HepG2 (cell line): ENCODE measurements around the gene POMP. TPM values are rescaled to one million over a fixed set of nuclear protein-coding genes. Genes with fewer than 3 reads are reported as not detected.

Experiments used
- ATAC-seq: fragments of 200-7000 bp; cut with Tn5 transposase; 3 replicates; pipeline ENCODE4 v1.9.1; 2020; ENCODE audit warnings: mild to moderate bottlenecking, moderate library complexity
- BruUV-seq: library from RNA; stranded (reverse); fragments of 400-500 nt; replicated peaks from 2 replicates; lab custom pipeline; 2021; lab: Mats Ljungman, UMichigan
- CTCF ChIA-PET: fragments of 300-600 bp; formaldehyde crosslinking; extraction: SDS; loops from one replicate; lab custom pipeline; 2021; ENCODE audit warnings: low total read pairs, inconsistent platforms, low intra/inter-chr PET ratio; lab: Yijun Ruan, JAX
- POLR2A ChIA-PET: fragments of 350-600 bp; sonication (Branson Sonifier 250); formaldehyde crosslinking; loops from one replicate; lab custom pipeline; 2020; ENCODE audit warnings: antibody characterized with exemption, inconsistent platforms; lab: Yijun Ruan, JAX
- DNase-seq: peaks from one replicate; pipeline ENCODE4 v3.0.0-alpha.2; 2015; ENCODE audit warnings: low spot score
- FAIRE-seq: peaks from 3 replicates; lab custom pipeline; 2011; peaks lifted over from hg19 to GRCh38; lab: Jason Lieb, UNC
- H2AFZ ChIP-seq: one replicate; pipeline ENCODE4 v1.6.1; 2011; ENCODE audit warnings: low read length, inconsistent platforms
- H3K27ac ChIP-seq: fragments of 300-600 bp; 3 replicates; pipeline ENCODE4 v1.8.0; 2011; ENCODE audit warnings: mixed run types, mild to moderate bottlenecking, mixed read lengths, low read length, inconsistent platforms; ENCODE audit not compliant: insufficient read depth; ENCODE audit errors: extremely low read length
- H3K27me3 ChIP-seq, 2 experiments: fragments of 200-600 bp in 1 of 2; 2 replicates in 1 of 2; 3 replicates in 1 of 2; pipeline versions ENCODE4 v1.6.0 to v1.8.0; 2011; ENCODE audit warnings: low read length in 2 of 2, mild to moderate bottlenecking in 2 of 2, moderate library complexity in 2 of 2, inconsistent platforms in 1 of 2; ENCODE audit not compliant: insufficient read depth in 2 of 2, control insufficient read depth in 1 of 2
- H3K36me3 ChIP-seq, 2 experiments: fragments of 200-600 bp in 1 of 2; replicated peaks in 1 of 2; 2 replicates in 1 of 2; 3 replicates in 1 of 2; pipeline versions ENCODE4 v1.5.1 to v1.8.0; 2011; ENCODE audit warnings: low read length in 2 of 2, inconsistent platforms in 1 of 2; ENCODE audit not compliant: insufficient read depth in 2 of 2, control insufficient read depth in 1 of 2
- H3K4me1 ChIP-seq: 2 replicates; pipeline ENCODE4 v1.5.1; 2012; ENCODE audit warnings: low read length, inconsistent platforms; ENCODE audit not compliant: insufficient read depth
- H3K4me2 ChIP-seq: 2 replicates; pipeline ENCODE4 v1.6.0; 2011; ENCODE audit warnings: low read depth, low read length, inconsistent platforms
- H3K4me3 ChIP-seq, 3 experiments: fragments of 200-600 bp in 1 of 3; sonication (generic), shearing (Covaris generic) in 1 of 3; replicated peaks in 1 of 3; 2 replicates each; pipeline ENCODE4 v1.5.1; 2011 to 2016; ENCODE audit warnings: low read length in 3 of 3, inconsistent platforms in 2 of 3, low read depth in 2 of 3, mild to moderate bottlenecking in 2 of 3, control low read depth in 1 of 3, mixed read lengths in 1 of 3; ENCODE audit not compliant: insufficient read depth in 1 of 3
- H3K79me2 ChIP-seq: one replicate; pipeline ENCODE4 v1.6.1; 2011; ENCODE audit warnings: low read length, inconsistent platforms; ENCODE audit not compliant: insufficient read depth
- H3K9ac ChIP-seq: 2 replicates; pipeline ENCODE4 v1.6.0; 2011; ENCODE audit warnings: mild to moderate bottlenecking, low read depth, low read length, inconsistent platforms; ENCODE audit not compliant: insufficient read depth
- H3K9me3 ChIP-seq: 2 replicates; pipeline ENCODE4 v1.5.1; 2012; ENCODE audit warnings: mild to moderate bottlenecking, low read length
- H4K20me1 ChIP-seq: 2 replicates; pipeline ENCODE4 v1.6.0; 2011; ENCODE audit warnings: inconsistent platforms, mild to moderate bottlenecking, low read length, moderate library complexity; ENCODE audit not compliant: insufficient read depth
- AGO2 ChIP-seq: fragments of 200-400 bp; formaldehyde crosslinking; optimal IDR thresholded peaks from 2 replicates; pipeline ENCODE3; 2017; ENCODE audit warnings: mild to moderate bottlenecking, low read depth, low read length, moderate library complexity
- ATM ChIP-seq: fragments of 450-650 bp; IDR thresholded peaks from 2 replicates; pipeline ENCODE4 v1.7.1; 2017; ENCODE audit warnings: mild to moderate bottlenecking, borderline replicate concordance
- BCL6 ChIP-seq: IDR thresholded peaks from 2 replicates; pipeline ENCODE4 v1.6.1; 2016; ENCODE audit warnings: missing genetic modification reagents, missing compliant biosample characterization
- CREM ChIP-seq, 2 experiments: sonication (generic) in 1 of 2; formaldehyde crosslinking in 1 of 2; IDR thresholded peaks; 2 replicates each; pipeline versions ENCODE4 v1.4.0 to v1.6.1; 2016 to 2020; ENCODE audit warnings: antibody characterized with exemption in 1 of 2, mild to moderate bottlenecking in 1 of 2, missing genetic modification reagents in 1 of 2
- DPF2 ChIP-seq: sonication (generic); formaldehyde crosslinking; IDR thresholded peaks from 2 replicates; pipeline ENCODE4 v1.4.0; 2020; ENCODE audit warnings: mild to moderate bottlenecking, low read depth, missing genetic modification reagents, borderline replicate concordance
- FOXA3 ChIP-seq: IDR thresholded peaks from 2 replicates; pipeline ENCODE4 v1.6.1; 2016; ENCODE audit warnings: missing genetic modification reagents, missing compliant biosample characterization
- MIER2 ChIP-seq: IDR thresholded peaks from 2 replicates; pipeline ENCODE4 v1.6.1; 2016; ENCODE audit warnings: missing biosample characterization, missing genetic modification reagents
- MYC ChIP-seq: sonication (generic); formaldehyde crosslinking; IDR thresholded peaks from 2 replicates; pipeline ENCODE4 v1.9.0; 2021; ENCODE audit warnings: missing genetic modification reagents, borderline replicate concordance
- POLR2AphosphoS5 ChIP-seq: IDR thresholded peaks from 2 replicates; pipeline ENCODE4 v1.6.1; 2012; ENCODE audit warnings: low read depth, low read length
- RFXANK ChIP-seq: IDR thresholded peaks from 2 replicates; pipeline ENCODE4 v1.6.1; 2016
- SOX6 ChIP-seq, 2 experiments: fragments of 450-650 bp in 1 of 2; sonication (generic) in 1 of 2; formaldehyde crosslinking in 1 of 2; IDR thresholded peaks; 2 replicates each; pipeline versions ENCODE4 v1.4.0 to v1.6.1; 2017 to 2020; ENCODE audit warnings: antibody characterized with exemption in 1 of 2, mild to moderate bottlenecking in 1 of 2, missing genetic modification reagents in 1 of 2
- TCF7 ChIP-seq: sonication (generic); IDR thresholded peaks from 2 replicates; pipeline ENCODE4 v1.6.1; 2016; ENCODE audit warnings: antibody characterized with exemption, low read depth
- ZBTB8A ChIP-seq: sonication (generic); formaldehyde crosslinking; IDR thresholded peaks from 2 replicates; pipeline ENCODE4 v1.4.0; 2020; ENCODE audit warnings: mild to moderate bottlenecking, low read depth, missing genetic modification reagents, borderline replicate concordance
- ZNF17 ChIP-seq: sonication (generic); formaldehyde crosslinking; IDR thresholded peaks from 2 replicates; pipeline ENCODE4 v1.5.0; 2020; ENCODE audit warnings: mild to moderate bottlenecking, missing genetic modification reagents
- ZSCAN9 ChIP-seq: IDR thresholded peaks from 2 replicates; pipeline ENCODE4 v1.6.1; 2016; ENCODE audit warnings: borderline replicate concordance
- WGBS: methylation state at CpG from one replicate; pipeline ENCODE4 v1.1.6; 2017; ENCODE audit warnings: low lambda C conversion rate; 5-methylcytosine and 5-hydroxymethylcytosine counted together
- in situ Hi-C: cut with HindIII; loops from 2 replicates; pipeline ENCODE4 v1.10.0; 2017; ENCODE audit warnings: low pct_unique_long_range_greater_than_20kb; ENCODE audit not compliant: extremely low pct_ligation_motif_present
- intact Hi-C: fragments of 100-400 bp; cut with micrococcal nuclease; formaldehyde crosslinking; loops from one replicate; pipeline ENCODE4 v1.10.0; 2022; ENCODE audit not compliant: unreplicated experiment
- polyA plus RNA-seq, 8 experiments: library from polyadenylated mRNA; depleted of rRNA in 3 of 8; stranded (reverse) in 7 of 8; unstranded in 1 of 8; fragments of >200 nt; fragmentation: Illumina TruSeq in 4 of 8; extraction: Trizol in 4 of 8; gene quantifications; 2 replicates each; pipeline versions ENCODE4 v1.2.1 to v1.2.3, GENCODE V29; 2011 to 2016; ENCODE audit warnings: low read depth in 4 of 8, missing spikeins in 1 of 8, mixed read lengths in 1 of 8; ENCODE audit not compliant: insufficient read depth in 1 of 8
- total RNA-seq, 5 experiments: library from RNA; depleted of rRNA; stranded (reverse); fragments of >200 nt; fragmentation: Illumina TruSeq; extraction: Trizol; gene quantifications; 2 replicates each; pipeline ENCODE4 v1.2.3, GENCODE V29; 2016; ENCODE audit warnings: low read depth in 1 of 5
- TF ChIP-seq, protein P1 (sequence below): sonication (generic); formaldehyde crosslinking; conservative IDR thresholded peaks from 2 replicates; pipeline ENCODE4 v1.8.1; 2023; ENCODE audit warnings: missing genetic modification reagents
- TF ChIP-seq, protein P2 (sequence below): sonication (generic); formaldehyde crosslinking; IDR thresholded peaks from 2 replicates; pipeline ENCODE4 v1.5.1; 2020; ENCODE audit warnings: missing genetic modification reagents, mild to moderate bottlenecking, borderline replicate concordance
- TF ChIP-seq, protein P3 (sequence below): sonication (generic); formaldehyde crosslinking; IDR thresholded peaks from 2 replicates; pipeline ENCODE4 v1.4.0; 2020; ENCODE audit warnings: missing genetic modification reagents
- TF ChIP-seq, protein P4 (sequence below): sonication (generic); formaldehyde crosslinking; IDR thresholded peaks from 2 replicates; pipeline ENCODE4 v1.5.1; 2020; ENCODE audit warnings: missing genetic modification reagents, mild to moderate bottlenecking, borderline replicate concordance

POMP gene
- total and polyA plus RNA-seq, 2 of the 13 experiments (the other 11 are each of a cell fraction or from before 2014, with no cell fraction given) = 30.6 to 118 TPM

DNA sequence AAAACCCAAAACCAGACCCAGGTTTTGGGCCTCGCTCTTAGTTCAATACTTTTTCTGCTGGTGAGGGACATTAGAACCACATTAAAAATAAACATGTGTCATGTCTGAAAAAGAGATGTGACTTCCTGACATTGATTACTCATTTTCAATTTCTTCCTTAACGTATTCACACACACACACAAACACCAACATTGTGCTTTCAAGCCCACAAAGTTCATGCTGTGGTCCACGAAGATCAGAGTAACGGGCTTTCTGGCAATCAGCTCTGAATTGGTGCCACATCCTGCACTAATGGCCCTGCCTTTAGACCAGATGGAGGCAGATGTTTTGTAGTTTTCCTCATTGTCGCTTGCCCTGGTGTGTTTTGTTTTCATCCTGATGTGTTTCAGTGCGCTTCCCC lies 47.9 kb upstream of the POMP start:
- Histone ChIP-seq H3K4me2 (no peak overlapping the region), H3K9me3 (no peaks in the 10 kb centered on the region), H3K27me3 (no peaks in the 10 kb centered on the region), H4K20me1 (no peaks in the 10 kb centered on the region), H3K4me1 (no peaks in the 10 kb centered on the region), H3K36me3 (no peaks in the 10 kb centered on the region), H3K79me2 (no peaks in the 10 kb centered on the region), H3K27ac (no peak overlapping the region), H3K4me3 (no peak overlapping the region), H3K9ac (no peak overlapping the region), H2AFZ (no peak overlapping the region)
- no TSS peak for BruUV-seq
- ATAC-seq (no peak), DNase-seq (no peak), FAIRE-seq (no peak)
- intact Hi-C loops (no loop called here), in situ Hi-C loops (no loop called here)
- POLR2A ChIA-PET = no interaction called here
- TF ChIP-seq SOX6 (IDR thresholded peaks at IDR 0.05) = no peak
- no peak for TF ChIP-seq SOX6 (CRISPR knock-in tag; IDR thresholded peaks at IDR 0.05)
- TF ChIP-seq, protein P1, sequence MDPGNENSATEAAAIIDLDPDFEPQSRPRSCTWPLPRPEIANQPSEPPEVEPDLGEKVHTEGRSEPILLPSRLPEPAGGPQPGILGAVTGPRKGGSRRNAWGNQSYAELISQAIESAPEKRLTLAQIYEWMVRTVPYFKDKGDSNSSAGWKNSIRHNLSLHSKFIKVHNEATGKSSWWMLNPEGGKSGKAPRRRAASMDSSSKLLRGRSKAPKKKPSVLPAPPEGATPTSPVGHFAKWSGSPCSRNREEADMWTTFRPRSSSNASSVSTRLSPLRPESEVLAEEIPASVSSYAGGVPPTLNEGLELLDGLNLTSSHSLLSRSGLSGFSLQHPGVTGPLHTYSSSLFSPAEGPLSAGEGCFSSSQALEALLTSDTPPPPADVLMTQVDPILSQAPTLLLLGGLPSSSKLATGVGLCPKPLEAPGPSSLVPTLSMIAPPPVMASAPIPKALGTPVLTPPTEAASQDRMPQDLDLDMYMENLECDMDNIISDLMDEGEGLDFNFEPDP (CRISPR knock-in tag) = no peak
- TF ChIP-seq MIER2 (CRISPR knock-in tag) = no peak
- no peak for TF ChIP-seq FOXA3 (CRISPR knock-in tag)
- TF ChIP-seq, protein P2, sequence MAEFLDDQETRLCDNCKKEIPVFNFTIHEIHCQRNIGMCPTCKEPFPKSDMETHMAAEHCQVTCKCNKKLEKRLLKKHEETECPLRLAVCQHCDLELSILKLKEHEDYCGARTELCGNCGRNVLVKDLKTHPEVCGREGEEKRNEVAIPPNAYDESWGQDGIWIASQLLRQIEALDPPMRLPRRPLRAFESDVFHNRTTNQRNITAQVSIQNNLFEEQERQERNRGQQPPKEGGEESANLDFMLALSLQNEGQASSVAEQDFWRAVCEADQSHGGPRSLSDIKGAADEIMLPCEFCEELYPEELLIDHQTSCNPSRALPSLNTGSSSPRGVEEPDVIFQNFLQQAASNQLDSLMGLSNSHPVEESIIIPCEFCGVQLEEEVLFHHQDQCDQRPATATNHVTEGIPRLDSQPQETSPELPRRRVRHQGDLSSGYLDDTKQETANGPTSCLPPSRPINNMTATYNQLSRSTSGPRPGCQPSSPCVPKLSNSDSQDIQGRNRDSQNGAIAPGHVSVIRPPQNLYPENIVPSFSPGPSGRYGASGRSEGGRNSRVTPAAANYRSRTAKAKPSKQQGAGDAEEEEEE (CRISPR knock-in tag) = no peak
- TF ChIP-seq ZNF17 = no peak
- no peak for TF ChIP-seq MYC (CRISPR knock-in tag)
- no peak for TF ChIP-seq AGO2
- no peak for TF ChIP-seq CREM (IDR thresholded peaks at IDR 0.05)
- no peak for TF ChIP-seq CREM (CRISPR knock-in tag; IDR thresholded peaks at IDR 0.05)
- TF ChIP-seq, protein P3, sequence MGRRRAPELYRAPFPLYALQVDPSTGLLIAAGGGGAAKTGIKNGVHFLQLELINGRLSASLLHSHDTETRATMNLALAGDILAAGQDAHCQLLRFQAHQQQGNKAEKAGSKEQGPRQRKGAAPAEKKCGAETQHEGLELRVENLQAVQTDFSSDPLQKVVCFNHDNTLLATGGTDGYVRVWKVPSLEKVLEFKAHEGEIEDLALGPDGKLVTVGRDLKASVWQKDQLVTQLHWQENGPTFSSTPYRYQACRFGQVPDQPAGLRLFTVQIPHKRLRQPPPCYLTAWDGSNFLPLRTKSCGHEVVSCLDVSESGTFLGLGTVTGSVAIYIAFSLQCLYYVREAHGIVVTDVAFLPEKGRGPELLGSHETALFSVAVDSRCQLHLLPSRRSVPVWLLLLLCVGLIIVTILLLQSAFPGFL (CRISPR knock-in tag) = no peak
- TF ChIP-seq ZSCAN9 (CRISPR knock-in tag) = no peak
- no peak for TF ChIP-seq DPF2 (CRISPR knock-in tag)
- no peak for TF ChIP-seq ATM
- TF ChIP-seq BCL6 (CRISPR knock-in tag) = no peak
- TF ChIP-seq TCF7 = no peak
- no peak for TF ChIP-seq RFXANK (CRISPR knock-in tag)
- no peak for TF ChIP-seq ZBTB8A (CRISPR knock-in tag)
- no peak for TF ChIP-seq POLR2AphosphoS5
- TF ChIP-seq, protein P4, sequence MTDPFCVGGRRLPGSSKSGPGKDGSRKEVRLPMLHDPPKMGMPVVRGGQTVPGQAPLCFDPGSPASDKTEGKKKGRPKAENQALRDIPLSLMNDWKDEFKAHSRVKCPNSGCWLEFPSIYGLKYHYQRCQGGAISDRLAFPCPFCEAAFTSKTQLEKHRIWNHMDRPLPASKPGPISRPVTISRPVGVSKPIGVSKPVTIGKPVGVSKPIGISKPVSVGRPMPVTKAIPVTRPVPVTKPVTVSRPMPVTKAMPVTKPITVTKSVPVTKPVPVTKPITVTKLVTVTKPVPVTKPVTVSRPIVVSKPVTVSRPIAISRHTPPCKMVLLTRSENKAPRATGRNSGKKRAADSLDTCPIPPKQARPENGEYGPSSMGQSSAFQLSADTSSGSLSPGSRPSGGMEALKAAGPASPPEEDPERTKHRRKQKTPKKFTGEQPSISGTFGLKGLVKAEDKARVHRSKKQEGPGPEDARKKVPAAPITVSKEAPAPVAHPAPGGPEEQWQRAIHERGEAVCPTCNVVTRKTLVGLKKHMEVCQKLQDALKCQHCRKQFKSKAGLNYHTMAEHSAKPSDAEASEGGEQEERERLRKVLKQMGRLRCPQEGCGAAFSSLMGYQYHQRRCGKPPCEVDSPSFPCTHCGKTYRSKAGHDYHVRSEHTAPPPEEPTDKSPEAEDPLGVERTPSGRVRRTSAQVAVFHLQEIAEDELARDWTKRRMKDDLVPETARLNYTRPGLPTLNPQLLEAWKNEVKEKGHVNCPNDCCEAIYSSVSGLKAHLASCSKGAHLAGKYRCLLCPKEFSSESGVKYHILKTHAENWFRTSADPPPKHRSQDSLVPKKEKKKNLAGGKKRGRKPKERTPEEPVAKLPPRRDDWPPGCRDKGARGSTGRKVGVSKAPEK = no peak
- 22% methylated on average over 6 of the region's 6 CpGs for WGBS
- CTCF ChIA-PET = no interaction called here
